MM.1S (cell line): Measurements from ENCODE around the gene MEIS2.

ENCODE experiments used
- EZH2 ChIP-seq: fragments of 300-600 bp; sonication (generic); optimal IDR thresholded peaks from 2 replicates; pipeline ENCODE3; 2017; ENCODE audit warnings: low read depth, mild to moderate bottlenecking, antibody characterized with exemption, low read length, mixed read lengths
- TF ChIP-seq, protein P1 (sequence below): fragments of 300-600 bp; sonication (generic); IDR thresholded peaks from 2 replicates; pipeline ENCODE4 v1.5.1; 2016; ENCODE audit warnings: antibody characterized with exemption, low read length, mixed read lengths

DNA sequence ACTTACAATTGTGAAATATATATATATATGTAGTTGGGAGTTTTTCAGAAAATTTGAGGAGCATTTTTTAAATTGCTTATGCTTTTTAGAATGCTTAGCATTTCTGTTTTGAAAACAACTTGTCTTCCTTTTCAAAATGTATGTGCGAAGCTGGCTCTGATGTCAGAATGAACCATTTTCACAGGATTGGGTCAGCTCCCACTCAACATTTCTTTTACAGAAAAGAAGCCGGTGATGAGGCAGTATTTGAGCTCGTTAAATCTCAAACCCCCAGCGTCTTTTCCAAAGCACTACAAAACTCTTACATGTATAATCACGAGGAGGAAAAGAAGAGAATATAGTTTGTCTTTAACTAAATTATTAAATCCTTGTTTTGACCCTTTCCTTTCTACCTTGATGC lies 225.4 kb downstream of the MEIS2 start:
- TF ChIP-seq, protein P1, sequence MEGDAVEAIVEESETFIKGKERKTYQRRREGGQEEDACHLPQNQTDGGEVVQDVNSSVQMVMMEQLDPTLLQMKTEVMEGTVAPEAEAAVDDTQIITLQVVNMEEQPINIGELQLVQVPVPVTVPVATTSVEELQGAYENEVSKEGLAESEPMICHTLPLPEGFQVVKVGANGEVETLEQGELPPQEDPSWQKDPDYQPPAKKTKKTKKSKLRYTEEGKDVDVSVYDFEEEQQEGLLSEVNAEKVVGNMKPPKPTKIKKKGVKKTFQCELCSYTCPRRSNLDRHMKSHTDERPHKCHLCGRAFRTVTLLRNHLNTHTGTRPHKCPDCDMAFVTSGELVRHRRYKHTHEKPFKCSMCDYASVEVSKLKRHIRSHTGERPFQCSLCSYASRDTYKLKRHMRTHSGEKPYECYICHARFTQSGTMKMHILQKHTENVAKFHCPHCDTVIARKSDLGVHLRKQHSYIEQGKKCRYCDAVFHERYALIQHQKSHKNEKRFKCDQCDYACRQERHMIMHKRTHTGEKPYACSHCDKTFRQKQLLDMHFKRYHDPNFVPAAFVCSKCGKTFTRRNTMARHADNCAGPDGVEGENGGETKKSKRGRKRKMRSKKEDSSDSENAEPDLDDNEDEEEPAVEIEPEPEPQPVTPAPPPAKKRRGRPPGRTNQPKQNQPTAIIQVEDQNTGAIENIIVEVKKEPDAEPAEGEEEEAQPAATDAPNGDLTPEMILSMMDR = no peak
- no peak for TF ChIP-seq EZH2
